ENCODE data around the gene PDE8B. TPM values are rescaled to one million over a fixed set of nuclear protein-coding genes. Genes with fewer than 3 reads are reported as not detected.

The PDE8B gene
- total RNA-seq, 1 donor from 2014 or later: 0.18 TPM

DNA sequence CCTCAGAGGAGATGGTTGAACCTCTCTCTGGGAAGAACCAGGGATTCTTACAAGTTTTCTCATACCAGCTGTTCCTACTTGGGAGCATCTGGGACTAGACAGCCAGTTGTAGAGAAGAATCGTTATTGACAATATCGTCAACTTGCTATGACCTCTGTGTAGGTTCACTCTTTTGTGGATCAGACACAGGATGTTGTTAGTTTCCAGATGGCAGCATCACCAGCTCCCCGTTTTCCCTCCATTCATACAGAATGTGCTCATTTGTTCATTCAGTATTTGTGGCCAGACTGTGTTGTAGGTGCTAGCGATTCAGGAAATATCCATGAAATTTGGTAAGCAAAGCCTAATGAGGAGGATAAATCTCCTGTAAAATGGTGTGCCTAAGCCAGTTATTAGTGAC, 3.7 kb downstream of the PDE8B start:
- DNase-seq (ENCODE audit: low read depth): no peak
- Mint-ChIP-seq H3K36me3 (ENCODE audit: low read depth, unreplicated experiment) (no peaks in the 10 kb centered on the region), H3K4me1 (ENCODE audit: low read depth, unreplicated experiment) (no peaks in the 10 kb centered on the region), H3K27ac (ENCODE audit: unreplicated experiment) (no peak overlapping the region), H3K4me3 (ENCODE audit: unreplicated experiment) (no peak overlapping the region), H3K27me3 (ENCODE audit: low read depth, unreplicated experiment) (peaks cover 56% of the 10 kb centered on the region), H3K9me3 (ENCODE audit: unreplicated experiment) (peaks cover 4% of the 10 kb centered on the region)
- no peaks in the 10 kb centered on the region for H3K79me2 ChIP-seq (ENCODE audit: insufficient read depth, low read length)
- H3K4me1 ChIP-seq (ENCODE audit: insufficient read depth, low read length): no peaks in the 10 kb centered on the region
- no peaks in the 10 kb centered on the region for H3K36me3 ChIP-seq (ENCODE audit: insufficient read depth, low read length)
- no peak overlapping the region for H3K4me3 ChIP-seq (ENCODE audit: insufficient read depth, low read depth, low read length)
- no peak for FAIRE-seq
- TF ChIP-seq, protein P1, sequence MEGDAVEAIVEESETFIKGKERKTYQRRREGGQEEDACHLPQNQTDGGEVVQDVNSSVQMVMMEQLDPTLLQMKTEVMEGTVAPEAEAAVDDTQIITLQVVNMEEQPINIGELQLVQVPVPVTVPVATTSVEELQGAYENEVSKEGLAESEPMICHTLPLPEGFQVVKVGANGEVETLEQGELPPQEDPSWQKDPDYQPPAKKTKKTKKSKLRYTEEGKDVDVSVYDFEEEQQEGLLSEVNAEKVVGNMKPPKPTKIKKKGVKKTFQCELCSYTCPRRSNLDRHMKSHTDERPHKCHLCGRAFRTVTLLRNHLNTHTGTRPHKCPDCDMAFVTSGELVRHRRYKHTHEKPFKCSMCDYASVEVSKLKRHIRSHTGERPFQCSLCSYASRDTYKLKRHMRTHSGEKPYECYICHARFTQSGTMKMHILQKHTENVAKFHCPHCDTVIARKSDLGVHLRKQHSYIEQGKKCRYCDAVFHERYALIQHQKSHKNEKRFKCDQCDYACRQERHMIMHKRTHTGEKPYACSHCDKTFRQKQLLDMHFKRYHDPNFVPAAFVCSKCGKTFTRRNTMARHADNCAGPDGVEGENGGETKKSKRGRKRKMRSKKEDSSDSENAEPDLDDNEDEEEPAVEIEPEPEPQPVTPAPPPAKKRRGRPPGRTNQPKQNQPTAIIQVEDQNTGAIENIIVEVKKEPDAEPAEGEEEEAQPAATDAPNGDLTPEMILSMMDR (IDR thresholded peaks at IDR 0.05; ENCODE audit: insufficient read depth, low read depth, low read length): no peak
- no peak for TF ChIP-seq EZH2 (IDR thresholded peaks at IDR 0.05; ENCODE audit: insufficient read depth, low read length)
- H4K20me1 ChIP-seq (ENCODE audit: insufficient read depth, low read length): no peaks in the 10 kb centered on the region
- H3K9ac ChIP-seq (ENCODE audit: low read length): no peak overlapping the region
- H3K4me2 ChIP-seq (ENCODE audit: low read length): no peak overlapping the region
- peaks cover 39% of the 10 kb centered on the region for H3K27me3 ChIP-seq (ENCODE audit: insufficient read depth, low read length)
- no peaks in the 10 kb centered on the region for H3K9me3 ChIP-seq (ENCODE audit: insufficient read depth, low read depth, low read length)
- H2AFZ ChIP-seq (ENCODE audit: low read depth, low read length): no peak overlapping the region
- no peak overlapping the region for H3K27ac ChIP-seq (ENCODE audit: low read depth, low read length)

DNA sequence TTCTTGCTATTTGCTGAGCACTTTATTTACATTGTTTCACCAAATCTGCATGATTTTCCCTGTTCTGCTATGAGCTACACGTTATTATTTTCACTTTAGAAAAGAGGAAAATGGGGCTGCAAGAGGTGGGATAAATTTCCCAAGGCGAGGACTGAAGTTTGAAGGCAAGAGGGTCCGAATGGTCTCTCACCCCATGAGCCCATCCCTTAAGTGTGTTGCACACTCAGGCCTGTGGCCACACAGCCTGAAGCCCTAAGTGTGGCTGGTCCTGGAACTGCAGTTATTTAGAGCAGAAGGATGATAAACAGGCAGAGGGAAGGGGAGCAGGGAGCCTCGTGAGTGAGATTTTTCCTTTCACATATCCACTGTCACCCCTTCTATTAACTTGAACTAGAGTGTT, 7.8 kb downstream of the PDE8B start:
- no peak for FAIRE-seq
- TF ChIP-seq EZH2 (IDR thresholded peaks at IDR 0.05; ENCODE audit: insufficient read depth, low read length): no peak
- TF ChIP-seq, protein P1 (IDR thresholded peaks at IDR 0.05; ENCODE audit: insufficient read depth, low read depth, low read length): no peak
- H3K27me3 Mint-ChIP-seq (ENCODE audit: low read depth, unreplicated experiment): peaks cover 44% of the 10 kb centered on the region
- Histone ChIP-seq H4K20me1 (ENCODE audit: insufficient read depth, low read length) (no peaks in the 10 kb centered on the region), H3K79me2 (ENCODE audit: insufficient read depth, low read length) (no peaks in the 10 kb centered on the region), H3K4me1 (ENCODE audit: insufficient read depth, low read length) (no peaks in the 10 kb centered on the region), H3K36me3 (ENCODE audit: insufficient read depth, low read length) (no peaks in the 10 kb centered on the region), H3K27me3 (ENCODE audit: insufficient read depth, low read length) (peaks cover 13% of the 10 kb centered on the region), H3K4me3 (ENCODE audit: insufficient read depth, low read depth, low read length) (no peak overlapping the region), H3K4me2 (ENCODE audit: low read length) (no peak overlapping the region), H2AFZ (ENCODE audit: low read depth, low read length) (no peak overlapping the region), H3K9ac (ENCODE audit: low read length) (no peak overlapping the region), H3K27ac (ENCODE audit: low read depth, low read length) (no peak overlapping the region), H3K9me3 (ENCODE audit: insufficient read depth, low read depth, low read length) (no peaks in the 10 kb centered on the region)
- peaks cover under 1% of the 10 kb centered on the region for H3K4me1 Mint-ChIP-seq (ENCODE audit: low read depth, unreplicated experiment)
- no peak overlapping the region for H3K4me3 Mint-ChIP-seq (ENCODE audit: unreplicated experiment)
- no peaks in the 10 kb centered on the region for H3K36me3 Mint-ChIP-seq (ENCODE audit: low read depth, unreplicated experiment)
- no peak overlapping the region for H3K27ac Mint-ChIP-seq (ENCODE audit: unreplicated experiment)
- H3K9me3 Mint-ChIP-seq (ENCODE audit: unreplicated experiment): peaks cover 4% of the 10 kb centered on the region
- DNase-seq (ENCODE audit: low read depth): no peak

- Histone ChIP-seq H3K27me3 (ENCODE audit: insufficient read depth, low read length) (peaks cover 4% of the 10 kb centered on the region), H3K4me2 (ENCODE audit: low read length) (no peak overlapping the region), H3K36me3 (ENCODE audit: insufficient read depth, low read length) (no peaks in the 10 kb centered on the region), H3K4me3 (ENCODE audit: insufficient read depth, low read depth, low read length) (no peak overlapping the region), H3K27ac (ENCODE audit: low read depth, low read length) (no peak overlapping the region), H3K9me3 (ENCODE audit: insufficient read depth, low read depth, low read length) (no peaks in the 10 kb centered on the region), H3K9ac (ENCODE audit: low read length) (no peak overlapping the region), H2AFZ (ENCODE audit: low read depth, low read length) (no peak overlapping the region), H3K79me2 (ENCODE audit: insufficient read depth, low read length) (no peaks in the 10 kb centered on the region), H3K4me1 (ENCODE audit: insufficient read depth, low read length) (no peaks in the 10 kb centered on the region), H4K20me1 (ENCODE audit: insufficient read depth, low read length) (no peaks in the 10 kb centered on the region)
- DNase-seq (ENCODE audit: low read depth): no peak
- no peak for FAIRE-seq
- Mint-ChIP-seq H3K4me3 (ENCODE audit: unreplicated experiment) (no peak overlapping the region), H3K9me3 (ENCODE audit: unreplicated experiment) (peaks cover 4% of the 10 kb centered on the region), H3K27ac (ENCODE audit: unreplicated experiment) (no peak overlapping the region), H3K36me3 (ENCODE audit: low read depth, unreplicated experiment) (no peaks in the 10 kb centered on the region), H3K4me1 (ENCODE audit: low read depth, unreplicated experiment) (peaks cover 20% of the 10 kb centered on the region), H3K27me3 (ENCODE audit: low read depth, unreplicated experiment) (peaks cover 27% of the 10 kb centered on the region)
- TF ChIP-seq, protein P1 (IDR thresholded peaks at IDR 0.05; ENCODE audit: insufficient read depth, low read depth, low read length): no peak
- TF ChIP-seq EZH2 (IDR thresholded peaks at IDR 0.05; ENCODE audit: insufficient read depth, low read length): no peak
These were observed 10.6 kb downstream of the PDE8B start for GRCh38 chr5:77221115-77221514.
